Naive thymus-derived CD8-positive, alpha-beta T cell (primary cell): ENCODE data around the gene DLK1. TPM values are rescaled to one million over a fixed set of nuclear protein-coding genes. Genes with fewer than 3 reads are reported as not detected.

Experiments
- polyA plus RNA-seq, 3 donors: library from polyadenylated mRNA; unstranded; fragments of 300-500 nt; fragmentation: Illumina TruSeq; gene quantifications; one replicate each; pipeline ENCODE4 v1.2.3, GENCODE V29; 2021
- total RNA-seq, 8 experiments: library from RNA in 2 of 8; stranded (reverse) in 2 of 8; gene quantifications; one replicate each; pipeline ENCODE4 v1.2.3 and lab custom pipeline; 2021 to 2026

The DLK1 gene
- total and polyA plus RNA-seq, 5 experiments from 2014 or later: not detected

Other genes starting within 250 kb of the DLK1 start
- gene BEGAIN, start 139.5 kb upstream of the DLK1 start, total RNA-seq: 1 to 10 TPM; 1.4 to 1.5 TPM
- gene BEGAIN, start 139.5 kb upstream of the DLK1 start, polyA plus RNA-seq: under 1 TPM in 2 of 3 donors, not detected in 1; 0.25 to 0.27 TPM
- gene MEG3, start 99.2 kb downstream of the DLK1 start, total RNA-seq: not detected
- gene MEG3, start 99.2 kb downstream of the DLK1 start, polyA plus RNA-seq: not detected
- gene RTL1, start 176.8 kb downstream of the DLK1 start, total RNA-seq: not detected
- not detected for gene RTL1, start 176.8 kb downstream of the DLK1 start, polyA plus RNA-seq